Stimulated activated CD8-positive, alpha-beta memory T cell treated with anti-CD3 and anti-CD28 coated beads, Interleukin-12 subunit alpha, Interleukin-12 subunit beta, amount 100 ng/mL, for 4 hours (primary cell): ENCODE data around the gene ARL13A.
"Not testable (repeated sequence)": the region's sequence is repeated elsewhere in the genome, so short reads cannot be mapped to it uniquely, and the experiment has no call there.

Source experiments
- DNase-seq: peaks from one replicate; pipeline ENCODE4 v3.0.0-alpha.2; 2020; ENCODE audit warnings: low read depth

ARL13A gene

GRCh38 chrX:100969408-100969807, at the start of gene ARL13A:
Gene ARL13A, plus strand, starts transcription at chrX:100969708. Its CDS starts 3,982 bp downstream, at chrX:100973690.
- DNase-seq: no peak

GRCh38 chrX:100924375-100924774, 45.1 kb upstream of the ARL13A start:
- DNase-seq: no peak

DNA sequence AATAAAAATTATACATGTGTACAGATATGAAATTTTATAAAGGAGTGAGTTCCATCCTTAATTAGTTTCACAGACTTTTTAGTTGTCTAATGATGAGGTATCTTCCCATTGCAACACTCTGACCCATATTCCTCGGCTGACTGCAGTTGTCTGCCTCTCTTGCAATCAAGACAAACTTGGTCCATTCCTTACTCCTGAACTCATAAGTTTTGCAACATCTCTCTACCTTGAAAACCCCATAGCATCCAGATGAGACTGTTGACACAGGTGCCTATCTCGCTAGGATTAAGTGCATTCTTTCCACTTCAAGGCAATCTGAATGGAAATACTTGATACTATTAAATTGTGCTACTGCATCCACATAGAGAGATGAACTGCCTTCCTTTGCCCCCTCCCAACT, 43.1 kb upstream of the ARL13A start:
- DNase-seq: no peak

DNA sequence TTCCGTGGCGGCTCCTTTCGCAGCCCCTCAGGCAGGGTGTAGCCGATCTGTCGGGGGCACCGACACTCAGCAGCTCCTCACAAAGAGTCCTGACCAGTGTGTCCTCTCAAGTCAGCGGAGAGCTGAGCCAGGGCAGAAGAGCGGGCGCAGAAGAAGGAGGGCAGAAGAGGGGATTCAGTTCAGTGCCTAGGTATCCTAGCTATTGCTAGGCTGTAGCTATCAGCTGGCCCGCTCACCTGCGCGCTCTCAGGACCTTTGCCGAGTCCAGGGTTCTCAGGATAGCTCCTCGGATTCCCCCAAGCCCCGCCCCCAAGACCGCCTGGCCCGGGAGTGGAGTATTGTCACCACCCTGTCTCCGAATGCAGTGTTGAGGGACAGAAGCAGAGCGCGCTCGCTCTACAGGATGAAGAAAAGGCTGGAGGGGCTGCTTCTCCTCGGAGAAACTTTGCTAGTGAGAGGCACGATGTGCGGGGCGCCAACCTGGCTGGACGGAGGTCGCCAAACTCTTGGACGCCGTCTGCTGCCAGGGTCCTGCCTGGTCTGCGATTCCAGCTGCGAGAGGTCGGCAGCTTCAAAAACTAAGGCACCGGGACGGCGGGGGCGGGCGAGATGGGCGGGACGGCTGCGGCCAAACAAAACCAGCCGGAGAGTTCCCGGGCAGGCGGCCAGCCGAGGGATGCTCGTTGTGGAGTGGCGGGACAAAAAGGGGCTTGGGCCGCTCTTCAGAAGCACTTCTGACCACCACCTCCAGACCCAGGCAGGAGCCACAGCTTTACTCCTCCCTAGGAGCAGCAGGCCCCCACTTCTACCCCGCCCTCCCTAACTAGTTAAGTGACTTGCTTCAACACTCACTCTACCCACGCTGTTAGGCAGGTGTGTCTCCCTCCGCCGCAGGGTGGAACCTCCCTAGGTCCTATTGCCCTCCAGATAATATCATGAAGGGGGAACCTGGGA, 40.6 kb upstream of the ARL13A start, which contains the start of gene XKRX:
XKRX (minus strand) TSS at position 258 of the 954 bp plus-strand sequence. CDS start 613 bp downstream, outside the sequence.
- DNase-seq: peak; percentile 7

DNA sequence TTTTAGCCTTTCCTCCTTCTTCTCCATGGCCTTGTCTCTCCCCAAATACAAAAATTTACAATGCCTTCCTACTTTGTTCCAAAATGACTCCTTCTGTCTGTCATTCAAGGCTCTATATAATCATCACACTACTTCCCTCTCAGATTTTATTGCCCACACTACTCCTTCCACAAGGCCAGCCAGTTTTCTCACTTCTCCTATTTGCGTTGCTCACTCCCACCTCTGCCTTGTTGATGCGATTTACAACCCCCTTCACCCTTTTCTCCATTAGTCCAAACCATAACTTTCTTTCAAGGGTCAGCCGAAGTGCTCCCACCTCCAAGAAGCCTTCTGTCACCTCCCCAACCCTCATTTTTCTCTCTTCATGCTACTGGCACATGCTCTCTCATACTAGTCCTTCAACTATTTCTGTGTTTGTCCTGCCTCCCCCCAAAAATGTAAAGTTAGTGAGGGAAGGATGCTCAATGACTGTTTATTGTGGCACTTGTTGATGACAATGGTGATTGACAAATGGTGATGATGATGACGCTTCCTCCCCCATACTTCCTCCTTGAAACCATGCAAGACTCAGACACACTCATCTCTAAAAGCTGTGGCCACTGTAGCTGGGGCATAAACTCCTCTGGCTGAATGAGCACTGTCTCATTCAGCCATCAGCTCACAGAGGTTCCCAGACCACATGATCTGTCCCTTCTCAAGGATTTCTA, 38.1 kb upstream of the ARL13A start:
- no peak for DNase-seq

GRCh38 chrX:100931925-100932285, 37.6 kb upstream of the ARL13A start:
- no peak for DNase-seq

GRCh38 chrX:100935767-100936166, 33.7 kb upstream of the ARL13A start:
- no peak for DNase-seq

GRCh38 chrX:100939333-100939732, 30.2 kb upstream of the ARL13A start:
- DNase-seq: no peak

DNA sequence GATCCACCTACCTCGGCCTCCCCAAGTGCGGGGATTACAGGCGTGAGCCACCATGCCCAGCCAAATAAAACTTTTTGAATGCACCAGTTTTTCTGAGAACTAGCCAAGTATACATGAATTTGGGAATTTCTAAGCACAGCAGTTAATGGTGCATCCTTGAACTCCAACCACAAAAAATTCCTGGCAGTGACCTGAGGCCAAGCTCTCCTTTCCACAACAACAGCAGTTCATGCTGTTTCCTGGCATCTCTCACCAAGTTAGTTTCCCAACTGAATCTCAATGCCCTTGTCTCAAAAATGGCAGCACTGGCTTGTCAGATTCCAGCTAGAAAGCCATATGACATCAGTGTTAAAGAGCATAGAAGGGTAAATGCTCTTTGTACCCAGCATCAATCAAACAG, 24.9 kb upstream of the ARL13A start:
- DNase-seq: no peak

GRCh38 chrX:100946299-100946927, 23.1 kb upstream of the ARL13A start:
- DNase-seq: no peak

GRCh38 chrX:100948557-100948956, 21.0 kb upstream of the ARL13A start:
- DNase-seq: no peak

DNA sequence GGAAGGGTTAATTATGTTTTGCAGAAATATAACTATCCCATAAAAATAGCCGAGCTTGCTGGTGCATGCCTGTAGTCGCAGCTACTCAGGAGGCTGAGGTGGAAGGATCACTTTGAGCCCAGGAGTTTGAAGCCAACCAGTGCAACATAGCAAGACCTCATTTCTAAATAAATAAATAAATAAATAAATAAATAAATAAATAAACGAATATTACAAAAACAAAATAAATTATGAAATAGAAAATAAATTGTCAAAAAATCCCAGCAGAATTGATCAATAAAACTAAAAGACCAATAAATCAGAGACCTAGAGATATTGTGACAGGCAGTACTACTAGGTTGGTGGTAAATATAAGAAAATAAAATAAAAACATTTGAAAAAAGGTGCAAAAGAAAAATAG, 6.7 kb upstream of the ARL13A start:
- DNase-seq: no peak

DNA sequence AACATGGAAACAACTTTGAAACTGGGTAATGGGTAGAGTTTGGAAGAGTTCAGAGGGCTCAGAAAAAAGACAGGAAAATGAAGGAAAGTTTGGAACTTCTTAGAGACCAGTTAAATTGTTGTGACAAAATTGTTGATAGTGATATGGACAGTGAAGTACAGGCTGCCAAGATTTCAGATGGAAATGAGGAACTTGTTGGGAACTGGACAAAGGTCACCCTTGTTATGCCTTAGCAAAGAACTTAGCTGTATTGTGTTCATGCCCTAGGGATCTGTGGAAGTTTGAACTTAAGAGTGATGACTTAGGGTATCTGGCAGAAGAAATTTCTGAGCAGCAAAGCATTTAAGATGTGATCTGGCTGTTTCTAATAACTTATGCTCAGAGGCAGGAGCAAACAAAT, 5.1 kb upstream of the ARL13A start:
- no peak for DNase-seq

- no peak for DNase-seq
These were observed 428 bp downstream of the ARL13A start for GRCh38 chrX:100969936-100970335.

- no peak for DNase-seq
These were observed 3.9 kb downstream of the ARL13A start for GRCh38 chrX:100973411-100973810.

DNA sequence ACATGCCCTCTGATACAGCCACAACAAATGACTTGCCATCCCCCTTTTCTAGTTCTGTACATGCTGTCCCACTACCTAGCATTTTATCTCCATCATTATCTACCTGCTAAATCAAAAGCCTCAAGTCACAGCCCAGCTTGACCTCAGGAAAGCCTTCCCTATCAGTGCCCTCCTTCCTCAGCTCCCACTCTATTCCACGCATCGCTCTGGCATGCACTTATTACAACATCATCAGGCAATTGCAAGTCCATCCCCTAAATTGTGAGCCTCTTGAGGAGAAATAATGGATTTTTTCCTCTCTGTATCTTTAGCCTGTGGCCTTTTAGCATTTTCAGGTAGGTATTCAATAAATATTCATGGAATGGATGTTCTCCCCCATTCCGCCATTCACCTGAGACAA, 5.7 kb downstream of the ARL13A start:
- no peak for DNase-seq

GRCh38 chrX:100976211-100976610, 6.7 kb downstream of the ARL13A start:
- DNase-seq: no peak

GRCh38 chrX:100979881-100980607, 10.5 kb downstream of the ARL13A start:
- no peak for DNase-seq

GRCh38 chrX:100980608-100981497, 11.3 kb downstream of the ARL13A start:
- DNase-seq: no peak

DNA sequence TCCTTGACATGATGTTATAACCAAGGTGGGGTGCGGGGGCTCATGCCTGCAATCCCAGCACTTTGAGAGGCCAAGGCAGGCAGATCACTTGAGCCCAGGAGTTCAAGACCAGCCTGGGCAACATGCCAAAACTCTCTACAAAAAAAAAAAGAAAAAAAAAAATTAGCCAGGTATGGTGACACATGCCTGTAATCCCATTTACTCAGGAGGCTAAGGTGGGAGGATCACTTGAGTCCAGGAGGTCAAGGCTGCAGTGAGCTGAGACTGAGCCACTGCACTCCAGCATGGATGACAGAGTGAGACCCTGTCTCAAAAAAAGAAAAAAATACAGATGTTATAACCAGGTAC, 12.0 kb downstream of the ARL13A start:
- DNase-seq: not testable (repeated sequence)

GRCh38 chrX:100984818-100985217, 15.3 kb downstream of the ARL13A start:
- no peak for DNase-seq
